HG03175 (cell line): ENCODE data around the gene KMT2C.
"Not testable (repeated sequence)": the region's sequence is repeated elsewhere in the genome, so short reads cannot be mapped to it uniquely, and the experiment has no call there.

ENCODE experiments used
- ATAC-seq: cut with Tn5 transposase; IDR thresholded peaks from one replicate; pipeline ENCODE4 v1.9.1; 2021; ENCODE audit warnings: mild to moderate bottlenecking, moderate library complexity; ENCODE audit not compliant: unreplicated experiment

Gene KMT2C

GRCh38 chr7:152442330-152442835 lies 6.6 kb upstream of the KMT2C start:
- ATAC-seq: no peak

GRCh38 chr7:152441810-152442209 lies 6.0 kb upstream of the KMT2C start:
- ATAC-seq: not testable (repeated sequence)

GRCh38 chr7:152441168-152441567 lies 5.4 kb upstream of the KMT2C start:
- not testable (repeated sequence) for ATAC-seq

GRCh38 chr7:152438017-152438416 lies 2.2 kb upstream of the KMT2C start:
- not testable (repeated sequence) for ATAC-seq

GRCh38 chr7:152436931-152437575 lies 1.2 kb upstream of the KMT2C start:
- not testable (repeated sequence) for ATAC-seq

GRCh38 chr7:152436111-152436930 lies 518 bp upstream of the KMT2C start:
- peak; percentile 46 for ATAC-seq

- ATAC-seq: peak; percentile 27
Measured at GRCh38 chr7:152434511-152435383, 1.1 kb downstream of the KMT2C start.

- ATAC-seq: peak; percentile 28
Measured at GRCh38 chr7:152433721-152434490, 1.9 kb downstream of the KMT2C start.

- ATAC-seq: not testable (repeated sequence)
Measured at GRCh38 chr7:152432735-152433134, 3.1 kb downstream of the KMT2C start.

- ATAC-seq: no peak
Measured at GRCh38 chr7:152430854-152431253, 4.9 kb downstream of the KMT2C start.

GRCh38 chr7:152430118-152430517 lies 5.7 kb downstream of the KMT2C start:
- ATAC-seq: not testable (repeated sequence)

GRCh38 chr7:152424348-152425108 lies 11.3 kb downstream of the KMT2C start:
- ATAC-seq: no peak

GRCh38 chr7:152423991-152424347 lies 11.8 kb downstream of the KMT2C start:
- ATAC-seq: no peak

- ATAC-seq: not testable (repeated sequence)
Measured at GRCh38 chr7:152423171-152423570, 12.6 kb downstream of the KMT2C start.

- ATAC-seq: not testable (repeated sequence)
Measured at GRCh38 chr7:152420950-152421349, 14.9 kb downstream of the KMT2C start.

GRCh38 chr7:152419473-152420429 lies 16.1 kb downstream of the KMT2C start:
- no peak for ATAC-seq

GRCh38 chr7:152414779-152415178 lies 21.0 kb downstream of the KMT2C start:
- no peak for ATAC-seq

- ATAC-seq: no peak
Measured at GRCh38 chr7:152411389-152411788, 24.4 kb downstream of the KMT2C start.
